ENCODE results near the gene VTI1A.
A peak's percentile ranks its signal among the peaks of the same experiment; 100 is the strongest.

VTI1A gene

DNA sequence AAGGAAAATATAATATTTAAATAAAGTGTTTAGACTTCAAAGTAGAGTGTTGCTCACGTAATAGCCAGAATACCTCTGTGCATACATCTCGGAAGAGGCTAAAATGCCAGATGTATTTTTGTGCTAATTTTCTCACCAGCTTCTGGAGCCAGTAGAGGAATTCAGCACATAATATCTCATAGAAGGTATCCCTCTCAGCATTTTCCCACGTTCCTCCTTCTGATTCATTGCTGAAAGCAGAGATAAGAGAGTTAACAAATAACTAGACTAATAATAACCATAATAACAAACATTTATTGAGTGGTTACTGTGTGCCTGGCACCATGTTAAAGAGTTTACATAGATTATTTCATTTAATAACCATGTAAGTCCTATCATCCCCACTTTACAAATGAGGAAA, 123.6 kb downstream of the VTI1A start:
- Histone ChIP-seq H3K4me3 (no peak overlapping the region), H3K36me3 (no peaks in the 10 kb centered on the region), H3K4me1 (no peaks in the 10 kb centered on the region), H3K4me2 (no peak overlapping the region), H3K27ac (no peak overlapping the region), H4K20me1 (no peaks in the 10 kb centered on the region), H3K27me3 (no peaks in the 10 kb centered on the region), H3K9ac (no peak overlapping the region), H3K9me3 (peaks cover 7% of the 10 kb centered on the region)
- no peak for TF ChIP-seq Cebpa-rat (IDR thresholded peaks at IDR 0.05)

DNA sequence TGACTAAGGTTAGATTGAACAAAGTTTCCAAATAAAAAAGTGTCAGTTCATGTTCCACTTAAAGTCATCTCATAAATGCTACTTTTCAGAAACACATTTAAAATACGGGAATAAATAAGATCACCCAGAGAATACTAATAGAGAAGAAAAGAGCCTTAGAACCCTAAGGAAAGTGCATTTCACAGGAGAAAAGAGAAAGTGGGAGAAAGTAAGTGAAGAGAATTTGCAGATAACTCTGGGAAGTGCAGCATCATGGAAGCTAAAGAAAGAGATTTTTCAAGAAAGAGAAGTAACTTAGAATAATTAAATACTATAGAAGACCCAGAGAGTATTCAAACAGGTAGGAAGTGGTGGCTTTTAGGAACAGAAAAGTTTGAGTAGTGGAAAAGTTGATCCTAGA, 132.6 kb downstream of the VTI1A start:
- Histone ChIP-seq H3K4me1 (no peaks in the 10 kb centered on the region), H3K27ac (no peak overlapping the region), H3K4me3 (no peak overlapping the region), H3K9me3 (no peaks in the 10 kb centered on the region), H3K9ac (no peak overlapping the region), H3K27me3 (no peaks in the 10 kb centered on the region), H3K4me2 (no peak overlapping the region), H3K36me3 (peaks cover 4% of the 10 kb centered on the region; the same call in 1 of the 2 replicates), H4K20me1 (no peaks in the 10 kb centered on the region)
- no peak for TF ChIP-seq Cebpa-rat (IDR thresholded peaks at IDR 0.05)

DNA sequence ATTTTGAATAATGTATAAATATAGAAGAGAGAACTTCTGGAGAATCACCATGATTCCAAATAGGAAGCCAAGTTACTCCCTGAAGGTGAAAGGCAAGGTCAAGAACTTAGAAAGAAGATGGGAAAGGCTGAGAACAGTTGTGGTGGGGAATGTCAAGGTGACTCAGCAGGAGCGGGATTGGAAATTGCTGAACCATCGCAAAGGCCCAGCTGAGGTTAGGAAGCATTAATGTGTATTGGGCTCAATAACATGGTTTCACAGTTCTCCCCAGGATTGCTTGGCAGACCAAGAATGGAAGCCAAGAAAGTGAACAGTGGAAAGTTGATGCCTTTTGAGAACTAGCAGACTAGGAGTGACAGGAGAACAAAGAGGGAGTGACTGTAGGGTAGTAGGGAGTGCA, 133.3 kb downstream of the VTI1A start:
- Histone ChIP-seq H3K36me3 (peaks cover 5% of the 10 kb centered on the region; the same call in 1 of the 2 replicates), H3K4me3 (no peak overlapping the region), H3K27ac (no peak overlapping the region), H4K20me1 (no peaks in the 10 kb centered on the region), H3K4me2 (no peak overlapping the region), H3K9ac (no peak overlapping the region), H3K4me1 (no peaks in the 10 kb centered on the region), H3K27me3 (no peaks in the 10 kb centered on the region), H3K9me3 (no peaks in the 10 kb centered on the region)
- TF ChIP-seq Cebpa-rat (IDR thresholded peaks at IDR 0.05) = no peak

DNA sequence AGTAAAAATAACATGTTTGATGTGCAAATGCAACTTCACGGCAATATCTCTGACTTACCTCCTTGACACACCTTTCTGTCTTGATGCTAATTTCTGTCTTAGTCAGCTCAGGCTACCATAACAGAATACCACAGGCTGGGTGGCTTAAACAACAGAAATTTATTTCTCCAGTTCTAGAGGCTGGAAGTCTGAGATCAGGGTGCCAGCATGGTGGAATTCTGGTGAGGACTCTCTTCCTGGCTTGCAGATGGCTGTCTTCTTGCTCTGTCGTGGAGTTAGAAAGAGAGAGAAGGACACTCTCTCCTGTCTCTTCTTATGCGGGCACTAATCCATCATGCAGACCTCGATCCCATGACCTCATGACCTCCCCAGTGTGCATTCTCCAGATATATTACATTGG, 134.9 kb downstream of the VTI1A start:
- Histone ChIP-seq H3K4me2 (no peak overlapping the region), H4K20me1 (no peaks in the 10 kb centered on the region), H3K4me1 (peaks cover 14% of the 10 kb centered on the region), H3K27me3 (no peaks in the 10 kb centered on the region), H3K9me3 (no peaks in the 10 kb centered on the region), H3K9ac (no peak overlapping the region), H3K36me3 (peaks cover 5% of the 10 kb centered on the region; the same call in 1 of the 2 replicates), H3K27ac (no peak overlapping the region), H3K4me3 (no peak overlapping the region)
- TF ChIP-seq Cebpa-rat (IDR thresholded peaks at IDR 0.05) = no peak

DNA sequence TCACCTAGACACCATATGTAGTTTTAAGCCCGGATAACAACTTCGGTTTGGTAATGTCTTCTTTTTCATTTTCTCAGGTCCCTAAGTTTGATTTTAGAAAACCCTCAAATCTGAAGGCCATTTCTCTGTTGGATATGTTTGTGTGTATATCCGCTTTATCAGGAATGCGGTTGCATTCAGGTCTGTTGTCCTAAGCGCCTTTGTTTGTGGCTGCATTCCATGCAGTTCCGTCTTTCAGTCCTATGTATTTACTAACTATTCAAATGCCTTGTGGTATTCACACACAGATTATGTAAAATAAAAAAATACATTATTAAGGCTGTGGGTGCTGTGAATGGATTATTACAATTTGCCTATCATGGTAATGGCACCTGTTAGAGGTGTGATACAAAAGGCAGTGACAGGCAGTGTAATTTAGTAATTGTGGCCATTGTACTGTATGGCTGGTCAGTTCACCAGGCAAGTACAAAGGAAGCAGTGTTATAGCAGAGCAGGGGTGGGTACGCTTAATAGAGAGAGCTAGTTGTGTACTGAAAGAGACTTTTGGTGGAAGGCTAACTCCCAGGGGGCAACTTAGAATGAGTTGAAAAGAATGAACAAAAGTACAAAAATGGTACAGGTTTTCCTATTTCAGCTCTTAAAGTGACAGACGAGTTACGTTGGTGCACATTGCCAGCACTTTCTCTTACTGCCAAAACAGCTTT, 136.4 kb downstream of the VTI1A start:
- Histone ChIP-seq H3K4me1 (peaks cover 14% of the 10 kb centered on the region), H3K9ac (no peak overlapping the region), H3K36me3 (peaks cover 5% of the 10 kb centered on the region; the same call in 1 of the 2 replicates), H3K4me2 (no peak overlapping the region), H4K20me1 (no peaks in the 10 kb centered on the region), H3K4me3 (no peak overlapping the region), H3K9me3 (no peaks in the 10 kb centered on the region), H3K27me3 (no peaks in the 10 kb centered on the region), H3K27ac (no peak overlapping the region)
- TF ChIP-seq Cebpa-rat (IDR thresholded peaks at IDR 0.05) = no peak

GRCh38 chr10:112584276-112584675, 137.3 kb downstream of the VTI1A start:
- no peak overlapping the region for H3K4me3 ChIP-seq
- no peak for TF ChIP-seq Cebpa-rat (IDR thresholded peaks at IDR 0.05)
- no peaks in the 10 kb centered on the region for H3K27me3 ChIP-seq
- no peak overlapping the region for H3K4me2 ChIP-seq
- H3K27ac ChIP-seq = no peak overlapping the region
- no peaks in the 10 kb centered on the region for H3K9me3 ChIP-seq
- no peaks in the 10 kb centered on the region for H4K20me1 ChIP-seq
- H3K36me3 ChIP-seq = peaks cover 5% of the 10 kb centered on the region; the same call in 1 of the 2 replicates
- no peak overlapping the region for H3K9ac ChIP-seq
- H3K4me1 ChIP-seq = peaks cover 14% of the 10 kb centered on the region

- Histone ChIP-seq H3K4me3 (no peak overlapping the region), H4K20me1 (no peaks in the 10 kb centered on the region), H3K27ac (no peak overlapping the region), H3K36me3 (peaks cover 5% of the 10 kb centered on the region; the same call in 1 of the 2 replicates), H3K9ac (no peak overlapping the region), H3K27me3 (no peaks in the 10 kb centered on the region), H3K4me1 (peaks cover 14% of the 10 kb centered on the region), H3K4me2 (no peak overlapping the region), H3K9me3 (no peaks in the 10 kb centered on the region)
- TF ChIP-seq Cebpa-rat (IDR thresholded peaks at IDR 0.05) = no peak
These were observed 138.1 kb downstream of the VTI1A start for GRCh38 chr10:112585126-112585525.

- no peaks in the 10 kb centered on the region for H3K27me3 ChIP-seq
- H3K27ac ChIP-seq = no peak overlapping the region
- H3K4me2 ChIP-seq = peak overlapping the region; percentile 32
- no peak overlapping the region for H3K4me3 ChIP-seq
- H3K9ac ChIP-seq = no peak overlapping the region
- peaks cover 5% of the 10 kb centered on the region; the same call in 1 of the 2 replicates for H3K36me3 ChIP-seq
- H3K4me1 ChIP-seq = peaks cover 14% of the 10 kb centered on the region
- TF ChIP-seq Cebpa-rat (IDR thresholded peaks at IDR 0.05) = no peak
- no peaks in the 10 kb centered on the region for H4K20me1 ChIP-seq
- no peaks in the 10 kb centered on the region for H3K9me3 ChIP-seq
These were observed 138.9 kb downstream of the VTI1A start for GRCh38 chr10:112585960-112586359.

GRCh38 chr10:112587729-112588128, 140.7 kb downstream of the VTI1A start:
- TF ChIP-seq Cebpa-rat (IDR thresholded peaks at IDR 0.05) = no peak
- no peaks in the 10 kb centered on the region for H3K27me3 ChIP-seq
- no peak overlapping the region for H3K27ac ChIP-seq
- no peak overlapping the region for H3K4me3 ChIP-seq
- no peaks in the 10 kb centered on the region for H4K20me1 ChIP-seq
- peaks cover 14% of the 10 kb centered on the region for H3K4me1 ChIP-seq
- H3K9me3 ChIP-seq = no peaks in the 10 kb centered on the region
- no peak overlapping the region for H3K4me2 ChIP-seq
- H3K9ac ChIP-seq = no peak overlapping the region
- H3K36me3 ChIP-seq = peaks cover 13% of the 10 kb centered on the region

GRCh38 chr10:112588225-112588990, 141.4 kb downstream of the VTI1A start:
- no peaks in the 10 kb centered on the region for H4K20me1 ChIP-seq
- H3K4me2 ChIP-seq = no peak overlapping the region
- peaks cover 13% of the 10 kb centered on the region for H3K36me3 ChIP-seq
- H3K9ac ChIP-seq = no peak overlapping the region
- H3K9me3 ChIP-seq = no peaks in the 10 kb centered on the region
- H3K27ac ChIP-seq = no peak overlapping the region
- no peak for TF ChIP-seq Cebpa-rat (IDR thresholded peaks at IDR 0.05)
- no peaks in the 10 kb centered on the region for H3K27me3 ChIP-seq
- peaks cover 14% of the 10 kb centered on the region for H3K4me1 ChIP-seq
- no peak overlapping the region for H3K4me3 ChIP-seq
